K562 (cell line): ENCODE measurements around the gene PARP9. TPM values are rescaled to one million over a fixed set of nuclear protein-coding genes. Genes with fewer than 3 reads are reported as not detected.

ENCODE experiments used
- CHD7 ChIP-seq: fragments of 200-600 bp; sonication (generic); IDR thresholded peaks from one replicate; pipeline ENCODE4 v1.6.1; 2012; ENCODE audit warnings: mild to moderate bottlenecking, low read depth, low read length, inconsistent platforms
- ELF4 ChIP-seq: fragments of 450-650 bp; formaldehyde crosslinking; IDR thresholded peaks from 2 replicates; pipeline ENCODE4 v1.4.0; 2022; ENCODE audit warnings: missing genetic modification characterization
- SNAPC5 ChIP-seq: fragments of 250-450 bp; sonication (Bioruptor Pico); IDR thresholded peaks from 2 replicates; pipeline ENCODE4 v1.8.0; 2021; ENCODE audit warnings: moderate library complexity, mild to moderate bottlenecking, inconsistent platforms
- polyA plus RNA-seq, 8 experiments: library from polyadenylated mRNA; depleted of rRNA in 4 of 8; stranded (reverse) in 5 of 8; unstranded in 3 of 8; fragments of >200 nt; fragmentation: Nextera tagmentation in 2 of 8; fragmentation: Illumina TruSeq in 1 of 8; extraction: Ambion mirVana in 2 of 8; extraction: Trizol in 1 of 8; gene quantifications; 2 replicates each; pipeline versions ENCODE4 v1.2.1 to v1.2.3, GENCODE V29; 2011 to 2014; ENCODE audit warnings: inconsistent platforms in 1 of 8, missing spikeins in 1 of 8
- total RNA-seq, 7 experiments: library from RNA; depleted of rRNA in 6 of 7; stranded (reverse); fragments of >200 nt in 6 of 7; fragmentation: Illumina TruSeq in 2 of 7; extraction: Trizol in 2 of 7; gene quantifications; 2 replicates each; pipeline versions ENCODE4 v1.2.1 to v1.2.3, GENCODE V29; 2011 to 2021; ENCODE audit warnings: low replicate concordance in 1 of 7

PARP9 gene
- total and polyA plus RNA-seq, 9 of the 15 experiments (the other 6 are each of a cell fraction or from before 2014, with no cell fraction given), result 2.1 to 4.8 (median 3.4) TPM

GRCh38 chr3:122580470-122580869 is 16.4 kb upstream of the PARP9 start (continued):
- TF ChIP-seq CHD7 (no peak), ELF4 (CRISPR knock-in tag) (no peak), SNAPC5 (CRISPR knock-in tag) (no peak)
